SK-N-SH treated with all-trans-retinoic acid at 6 μM for 48 hours (cell line): ENCODE measurements around the gene MBOAT2.

Experiments used
- ATAC-seq: fragments of 200-7000 bp; cut with Tn5 transposase; 3 replicates; pipeline ENCODE4 v1.9.1; 2020; ENCODE audit warnings: mild to moderate bottlenecking, moderate library complexity
- ARNTL ChIP-seq: fragments of 450-650 bp; formaldehyde crosslinking; IDR thresholded peaks from 2 replicates; pipeline ENCODE4 v1.5.0; 2020; ENCODE audit warnings: low read depth, mild to moderate bottlenecking, moderate library complexity, borderline replicate concordance
- BACH2 ChIP-seq: fragments of 250-450 bp; sonication (Bioruptor Pico); IDR thresholded peaks from 2 replicates; pipeline ENCODE4 v1.9.0; 2021; ENCODE audit warnings: mild to moderate bottlenecking, borderline replicate concordance
- CREB5 ChIP-seq: fragments of 250-450 bp; sonication (Bioruptor Pico); IDR thresholded peaks from 2 replicates; pipeline ENCODE4 v1.5.1; 2020; ENCODE audit warnings: low read depth, mild to moderate bottlenecking, moderate library complexity
- CSDC2 ChIP-seq: fragments of 250-450 bp; sonication (Bioruptor Pico); IDR thresholded peaks from 2 replicates; pipeline ENCODE4 v1.5.0; 2020; ENCODE audit warnings: mild to moderate bottlenecking, moderate library complexity
- ESRRG ChIP-seq: fragments of 250-450 bp; sonication (Bioruptor Pico); IDR thresholded peaks from 2 replicates; pipeline ENCODE4 v1.6.1; 2021; ENCODE audit warnings: mild to moderate bottlenecking
- GLIS3 ChIP-seq: fragments of 250-450 bp; sonication (Bioruptor Pico); IDR thresholded peaks from 2 replicates; pipeline ENCODE4 v1.5.0; 2020; ENCODE audit warnings: mild to moderate bottlenecking, moderate library complexity
- ISL1 ChIP-seq: fragments of 250-450 bp; sonication (Bioruptor Pico); IDR thresholded peaks from 2 replicates; pipeline ENCODE4 v2.1.2; 2022; ENCODE audit warnings: mild to moderate bottlenecking, moderate library complexity
- OSR1 ChIP-seq: fragments of 250-450 bp; sonication (Bioruptor Pico); IDR thresholded peaks from 2 replicates; pipeline ENCODE4 v1.8.0; 2022; ENCODE audit warnings: moderate library complexity, mild to moderate bottlenecking, inconsistent platforms
- PPARA ChIP-seq: fragments of 250-450 bp; sonication (Bioruptor Pico); IDR thresholded peaks from 2 replicates; pipeline ENCODE4 v1.5.0; 2020; ENCODE audit warnings: mild to moderate bottlenecking, borderline replicate concordance
- RARB ChIP-seq: fragments of 250-450 bp; sonication (Bioruptor Pico); IDR thresholded peaks from 2 replicates; pipeline ENCODE4 v1.8.0; 2021; ENCODE audit warnings: mild to moderate bottlenecking, moderate library complexity
- SNAI2 ChIP-seq: fragments of 250-450 bp; sonication (Bioruptor Pico); IDR thresholded peaks from 2 replicates; pipeline ENCODE4 v1.5.0; 2020; ENCODE audit warnings: mild to moderate bottlenecking, moderate library complexity
- TCF4 ChIP-seq: fragments of 250-450 bp; sonication (Bioruptor Pico); IDR thresholded peaks from 2 replicates; pipeline ENCODE4 v1.8.0; 2021; ENCODE audit warnings: mild to moderate bottlenecking, moderate library complexity, borderline replicate concordance
- TOX ChIP-seq: fragments of 250-450 bp; sonication (Bioruptor Pico); IDR thresholded peaks from 2 replicates; pipeline ENCODE4 v1.8.0; 2021; ENCODE audit warnings: mild to moderate bottlenecking, moderate library complexity, borderline replicate concordance
- ZFP30 ChIP-seq: fragments of 450-650 bp; formaldehyde crosslinking; IDR thresholded peaks from 2 replicates; pipeline ENCODE4 v1.5.0; 2022; ENCODE audit warnings: mild to moderate bottlenecking, moderate library complexity
- ZNF565 ChIP-seq: fragments of 450-650 bp; formaldehyde crosslinking; conservative IDR thresholded peaks from 2 replicates; pipeline ENCODE4 v1.5.0; 2020; ENCODE audit warnings: low read depth, mild to moderate bottlenecking, moderate library complexity
- ZNF8 ChIP-seq: fragments of 450-650 bp; formaldehyde crosslinking; IDR thresholded peaks from 2 replicates; pipeline ENCODE4 v1.5.0; 2020; ENCODE audit warnings: mild to moderate bottlenecking, moderate library complexity
- TF ChIP-seq, protein P1 (sequence below): fragments of 250-450 bp; sonication (Bioruptor Pico); IDR thresholded peaks from 2 replicates; pipeline ENCODE4 v1.5.1; 2021; ENCODE audit warnings: mild to moderate bottlenecking, moderate library complexity
- TF ChIP-seq, protein P2 (sequence below): fragments of 250-450 bp; sonication (Bioruptor Pico); IDR thresholded peaks from 2 replicates; pipeline ENCODE4 v1.8.0; 2020; ENCODE audit warnings: mild to moderate bottlenecking, moderate library complexity, borderline replicate concordance
- TF ChIP-seq, protein P3 (sequence below): fragments of 250-450 bp; sonication (Bioruptor Pico); IDR thresholded peaks from 2 replicates; pipeline ENCODE4 v1.5.0; 2020; ENCODE audit warnings: mild to moderate bottlenecking, moderate library complexity
- TF ChIP-seq, protein P4 (sequence below): fragments of 250-450 bp; sonication (Bioruptor Pico); IDR thresholded peaks from 2 replicates; pipeline ENCODE4 v1.8.0; 2021; ENCODE audit warnings: low read depth, mild to moderate bottlenecking, moderate library complexity, borderline replicate concordance

The MBOAT2 gene

GRCh38 chr2:8833853-8834252 lies 169.6 kb downstream of the MBOAT2 start:
- no peak for ATAC-seq

GRCh38 chr2:8831516-8831915 lies 172.0 kb downstream of the MBOAT2 start:
- ATAC-seq, result no peak
- TF ChIP-seq ISL1 (CRISPR knock-in tag), result no peak
- no peak for TF ChIP-seq ESRRG (CRISPR knock-in tag)
- TF ChIP-seq PPARA, result no peak
- TF ChIP-seq, protein P1, sequence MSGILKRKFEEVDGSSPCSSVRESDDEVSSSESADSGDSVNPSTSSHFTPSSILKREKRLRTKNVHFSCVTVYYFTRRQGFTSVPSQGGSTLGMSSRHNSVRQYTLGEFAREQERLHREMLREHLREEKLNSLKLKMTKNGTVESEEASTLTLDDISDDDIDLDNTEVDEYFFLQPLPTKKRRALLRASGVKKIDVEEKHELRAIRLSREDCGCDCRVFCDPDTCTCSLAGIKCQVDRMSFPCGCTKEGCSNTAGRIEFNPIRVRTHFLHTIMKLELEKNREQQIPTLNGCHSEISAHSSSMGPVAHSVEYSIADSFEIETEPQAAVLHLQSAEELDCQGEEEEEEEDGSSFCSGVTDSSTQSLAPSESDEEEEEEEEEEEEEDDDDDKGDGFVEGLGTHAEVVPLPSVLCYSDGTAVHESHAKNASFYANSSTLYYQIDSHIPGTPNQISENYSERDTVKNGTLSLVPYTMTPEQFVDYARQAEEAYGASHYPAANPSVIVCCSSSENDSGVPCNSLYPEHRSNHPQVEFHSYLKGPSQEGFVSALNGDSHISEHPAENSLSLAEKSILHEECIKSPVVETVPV (CRISPR knock-in tag), result no peak
- TF ChIP-seq ZFP30, result no peak
- no peak for TF ChIP-seq SNAI2 (CRISPR knock-in tag)
- no peak for TF ChIP-seq ARNTL (CRISPR knock-in tag)
- TF ChIP-seq, protein P2, sequence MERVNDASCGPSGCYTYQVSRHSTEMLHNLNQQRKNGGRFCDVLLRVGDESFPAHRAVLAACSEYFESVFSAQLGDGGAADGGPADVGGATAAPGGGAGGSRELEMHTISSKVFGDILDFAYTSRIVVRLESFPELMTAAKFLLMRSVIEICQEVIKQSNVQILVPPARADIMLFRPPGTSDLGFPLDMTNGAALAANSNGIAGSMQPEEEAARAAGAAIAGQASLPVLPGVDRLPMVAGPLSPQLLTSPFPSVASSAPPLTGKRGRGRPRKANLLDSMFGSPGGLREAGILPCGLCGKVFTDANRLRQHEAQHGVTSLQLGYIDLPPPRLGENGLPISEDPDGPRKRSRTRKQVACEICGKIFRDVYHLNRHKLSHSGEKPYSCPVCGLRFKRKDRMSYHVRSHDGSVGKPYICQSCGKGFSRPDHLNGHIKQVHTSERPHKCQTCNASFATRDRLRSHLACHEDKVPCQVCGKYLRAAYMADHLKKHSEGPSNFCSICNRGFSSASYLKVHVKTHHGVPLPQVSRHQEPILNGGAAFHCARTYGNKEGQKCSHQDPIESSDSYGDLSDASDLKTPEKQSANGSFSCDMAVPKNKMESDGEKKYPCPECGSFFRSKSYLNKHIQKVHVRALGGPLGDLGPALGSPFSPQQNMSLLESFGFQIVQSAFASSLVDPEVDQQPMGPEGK (CRISPR knock-in tag), result no peak
- TF ChIP-seq ZNF8 (CRISPR knock-in tag), result no peak
- TF ChIP-seq GLIS3 (CRISPR knock-in tag), result no peak
- no peak for TF ChIP-seq TCF4 (CRISPR knock-in tag)

More at GRCh38 chr2:8833853-8834252, 169.6 kb downstream of the MBOAT2 start:
- no peak for TF ChIP-seq CREB5
- no peak for TF ChIP-seq ZNF8 (CRISPR knock-in tag)

GRCh38 chr2:8827729-8828128 lies 175.8 kb downstream of the MBOAT2 start:
- no peak for ATAC-seq

DNA sequence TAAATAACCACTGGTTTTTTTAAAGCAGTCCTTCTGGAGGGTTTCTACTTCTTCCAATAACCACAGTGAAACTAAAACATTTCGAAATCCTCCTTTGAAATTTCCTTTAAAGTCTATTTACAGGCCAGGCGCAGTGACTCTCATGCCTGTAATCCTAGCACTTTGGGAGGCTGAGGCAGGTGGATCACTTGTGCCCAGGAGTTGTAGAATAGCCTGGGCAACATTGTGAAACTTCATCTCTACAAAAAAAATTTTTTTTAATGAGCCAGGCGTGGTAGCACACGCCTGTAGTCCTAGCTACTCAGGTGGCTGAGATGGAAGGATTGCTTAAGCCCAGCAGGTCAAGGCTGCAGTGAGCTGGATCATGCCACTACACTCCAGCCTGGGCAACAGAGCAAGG lies 181.3 kb downstream of the MBOAT2 start:
- TF ChIP-seq CSDC2 (no peak), OSR1 (CRISPR knock-in tag) (no peak), CREB5 (no peak), RARB (CRISPR knock-in tag) (no peak), PPARA (no peak), SNAI2 (CRISPR knock-in tag) (no peak), ESRRG (CRISPR knock-in tag) (no peak), BACH2 (no peak), ZNF565 (CRISPR knock-in tag) (no peak), ZNF8 (CRISPR knock-in tag) (no peak), TCF4 (CRISPR knock-in tag) (no peak), ZFP30 (no peak), ARNTL (CRISPR knock-in tag) (no peak), TOX (CRISPR knock-in tag) (no peak), GLIS3 (CRISPR knock-in tag) (no peak)
- TF ChIP-seq, protein P3, sequence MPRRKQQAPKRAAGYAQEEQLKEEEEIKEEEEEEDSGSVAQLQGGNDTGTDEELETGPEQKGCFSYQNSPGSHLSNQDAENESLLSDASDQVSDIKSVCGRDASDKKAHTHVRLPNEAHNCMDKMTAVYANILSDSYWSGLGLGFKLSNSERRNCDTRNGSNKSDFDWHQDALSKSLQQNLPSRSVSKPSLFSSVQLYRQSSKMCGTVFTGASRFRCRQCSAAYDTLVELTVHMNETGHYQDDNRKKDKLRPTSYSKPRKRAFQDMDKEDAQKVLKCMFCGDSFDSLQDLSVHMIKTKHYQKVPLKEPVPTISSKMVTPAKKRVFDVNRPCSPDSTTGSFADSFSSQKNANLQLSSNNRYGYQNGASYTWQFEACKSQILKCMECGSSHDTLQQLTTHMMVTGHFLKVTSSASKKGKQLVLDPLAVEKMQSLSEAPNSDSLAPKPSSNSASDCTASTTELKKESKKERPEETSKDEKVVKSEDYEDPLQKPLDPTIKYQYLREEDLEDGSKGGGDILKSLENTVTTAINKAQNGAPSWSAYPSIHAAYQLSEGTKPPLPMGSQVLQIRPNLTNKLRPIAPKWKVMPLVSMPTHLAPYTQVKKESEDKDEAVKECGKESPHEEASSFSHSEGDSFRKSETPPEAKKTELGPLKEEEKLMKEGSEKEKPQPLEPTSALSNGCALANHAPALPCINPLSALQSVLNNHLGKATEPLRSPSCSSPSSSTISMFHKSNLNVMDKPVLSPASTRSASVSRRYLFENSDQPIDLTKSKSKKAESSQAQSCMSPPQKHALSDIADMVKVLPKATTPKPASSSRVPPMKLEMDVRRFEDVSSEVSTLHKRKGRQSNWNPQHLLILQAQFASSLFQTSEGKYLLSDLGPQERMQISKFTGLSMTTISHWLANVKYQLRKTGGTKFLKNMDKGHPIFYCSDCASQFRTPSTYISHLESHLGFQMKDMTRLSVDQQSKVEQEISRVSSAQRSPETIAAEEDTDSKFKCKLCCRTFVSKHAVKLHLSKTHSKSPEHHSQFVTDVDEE (CRISPR knock-in tag), result no peak
- TF ChIP-seq, protein P4, sequence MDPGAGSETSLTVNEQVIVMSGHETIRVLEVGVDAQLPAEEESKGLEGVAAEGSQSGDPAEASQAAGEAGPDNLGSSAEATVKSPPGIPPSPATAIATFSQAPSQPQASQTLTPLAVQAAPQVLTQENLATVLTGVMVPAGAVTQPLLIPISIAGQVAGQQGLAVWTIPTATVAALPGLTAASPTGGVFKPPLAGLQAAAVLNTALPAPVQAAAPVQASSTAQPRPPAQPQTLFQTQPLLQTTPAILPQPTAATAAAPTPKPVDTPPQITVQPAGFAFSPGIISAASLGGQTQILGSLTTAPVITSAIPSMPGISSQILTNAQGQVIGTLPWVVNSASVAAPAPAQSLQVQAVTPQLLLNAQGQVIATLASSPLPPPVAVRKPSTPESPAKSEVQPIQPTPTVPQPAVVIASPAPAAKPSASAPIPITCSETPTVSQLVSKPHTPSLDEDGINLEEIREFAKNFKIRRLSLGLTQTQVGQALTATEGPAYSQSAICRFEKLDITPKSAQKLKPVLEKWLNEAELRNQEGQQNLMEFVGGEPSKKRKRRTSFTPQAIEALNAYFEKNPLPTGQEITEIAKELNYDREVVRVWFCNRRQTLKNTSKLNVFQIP, result no peak
- no peak for ATAC-seq

More at GRCh38 chr2:8827729-8828128, 175.8 kb downstream of the MBOAT2 start:
- TF ChIP-seq CSDC2 (no peak), TCF4 (CRISPR knock-in tag) (no peak), TOX (CRISPR knock-in tag) (no peak), ESRRG (CRISPR knock-in tag) (no peak), ZFP30 (no peak), BACH2 (no peak), ZNF8 (CRISPR knock-in tag) (no peak)
- TF ChIP-seq, protein P2 (CRISPR knock-in tag), result no peak
- TF ChIP-seq, all 23 proteins: peak for 0
